H9 (cell line): ENCODE results near the gene NAPG. TPM values are rescaled to one million over a fixed set of nuclear protein-coding genes. Genes with fewer than 3 reads are reported as not detected.

Experiments used
- DNase-seq: peaks from one replicate; pipeline ENCODE4 v3.0.0-alpha.2; 2017
- H2AFZ ChIP-seq: one replicate; pipeline ENCODE4 v1.6.1; 2013; ENCODE audit warnings: mild to moderate bottlenecking, low read length, control low read depth, moderate library complexity
- H2AK5ac ChIP-seq: 2 replicates; pipeline ENCODE4 v1.6.1; 2013; ENCODE audit warnings: low read length, control low read depth, mixed read lengths; ENCODE audit not compliant: insufficient read length
- H2BK120ac ChIP-seq: one replicate; pipeline ENCODE4 v1.6.1; 2013; ENCODE audit warnings: low read depth, mild to moderate bottlenecking, low read length, control low read depth, inconsistent platforms; ENCODE audit not compliant: poor library complexity, severe bottlenecking
- H2BK12ac ChIP-seq: 2 replicates; pipeline ENCODE4 v1.6.1; 2013; ENCODE audit warnings: low read length, control low read depth, mixed read lengths, low read depth; ENCODE audit not compliant: insufficient read length
- H2BK15ac ChIP-seq: 2 replicates; pipeline ENCODE4 v1.6.1; 2013; ENCODE audit warnings: low read depth, low read length, control low read depth
- H2BK20ac ChIP-seq: one replicate; pipeline ENCODE4 v1.6.1; 2013; ENCODE audit warnings: low read depth, mild to moderate bottlenecking, low read length, control low read depth, inconsistent platforms; ENCODE audit not compliant: poor library complexity, severe bottlenecking
- H2BK5ac ChIP-seq: 2 replicates; pipeline ENCODE4 v1.6.1; 2013; ENCODE audit warnings: low read length, control low read depth, mixed read lengths; ENCODE audit not compliant: insufficient read length
- H3K14ac ChIP-seq: 2 replicates; pipeline ENCODE4 v1.6.1; 2013; ENCODE audit warnings: low read length, control low read depth; ENCODE audit not compliant: insufficient read depth
- H3K18ac ChIP-seq: 2 replicates; pipeline ENCODE4 v1.6.1; 2013; ENCODE audit warnings: low read depth, mild to moderate bottlenecking, mixed read lengths, low read length, control low read depth; ENCODE audit not compliant: insufficient read length
- H3K23ac ChIP-seq: 2 replicates; pipeline ENCODE4 v1.6.1; 2013; ENCODE audit warnings: low read length, control low read depth, mixed read lengths, low read depth; ENCODE audit not compliant: insufficient read length
- H3K23me2 ChIP-seq: 2 replicates; pipeline ENCODE4 v1.6.1; 2013; ENCODE audit warnings: low read depth, mild to moderate bottlenecking, mixed read lengths, low read length, control low read depth; ENCODE audit not compliant: insufficient read length, poor library complexity, severe bottlenecking
- H3K27ac ChIP-seq: 2 replicates; pipeline ENCODE4 v1.5.1; 2013; ENCODE audit warnings: low read length, control low read depth, mixed read lengths, low read depth; ENCODE audit not compliant: insufficient read length
- H3K27me3 ChIP-seq: 2 replicates; pipeline ENCODE4 v1.6.1; 2013; ENCODE audit warnings: low read length, control low read depth, inconsistent platforms; ENCODE audit not compliant: insufficient read depth
- H3K4ac ChIP-seq: 2 replicates; pipeline ENCODE4 v1.6.1; 2013; ENCODE audit warnings: low read depth, mild to moderate bottlenecking, control low read depth, inconsistent platforms, low read length, moderate library complexity
- H3K4me1 ChIP-seq: 2 replicates; pipeline ENCODE4 v1.6.1; 2013; ENCODE audit warnings: low read length, control low read depth, inconsistent platforms; ENCODE audit not compliant: insufficient read depth
- H3K4me2 ChIP-seq: 2 replicates; pipeline ENCODE4 v1.6.1; 2013; ENCODE audit warnings: low read length, control low read depth, mixed read lengths; ENCODE audit not compliant: insufficient read length, insufficient read depth
- H3K56ac ChIP-seq: 2 replicates; pipeline ENCODE4 v1.6.1; 2013; ENCODE audit warnings: low read depth, mild to moderate bottlenecking, mixed read lengths, low read length, control low read depth; ENCODE audit not compliant: insufficient read length
- H3K79me1 ChIP-seq: 2 replicates; pipeline ENCODE4 v1.6.1; 2013; ENCODE audit warnings: low read depth, mild to moderate bottlenecking, moderate library complexity, low read length, control low read depth, inconsistent platforms; ENCODE audit not compliant: insufficient read depth, poor library complexity, severe bottlenecking
- H3K79me2 ChIP-seq: 2 replicates; pipeline ENCODE4 v1.6.1; 2013; ENCODE audit warnings: low read length, control low read depth, inconsistent platforms; ENCODE audit not compliant: insufficient read depth
- H3K9ac ChIP-seq: 2 replicates; pipeline ENCODE4 v1.6.1; 2013; ENCODE audit warnings: low read length, control low read depth, mixed read lengths; ENCODE audit not compliant: insufficient read length; ENCODE audit errors: extremely low read depth
- H3K9me3 ChIP-seq: one replicate; pipeline ENCODE4 v1.6.1; 2013; ENCODE audit warnings: low read depth, low read length, inconsistent platforms; ENCODE audit not compliant: control insufficient read depth
- H3T11ph ChIP-seq: one replicate; pipeline ENCODE4 v1.6.1; 2013; ENCODE audit warnings: mild to moderate bottlenecking, low read length, control low read depth, inconsistent platforms
- H4K20me1 ChIP-seq: one replicate; pipeline ENCODE4 v1.6.1; 2013; ENCODE audit not compliant: control insufficient read depth, insufficient read length, insufficient read depth
- H4K5ac ChIP-seq: 2 replicates; pipeline ENCODE4 v1.6.1; 2013; ENCODE audit warnings: low read depth, mild to moderate bottlenecking, mixed read lengths, low read length, control low read depth; ENCODE audit not compliant: insufficient read length
- H4K8ac ChIP-seq: replicated peaks from 2 replicates; pipeline ENCODE4 v1.6.1; 2013; ENCODE audit warnings: low read length, control low read depth, mixed read lengths, low read depth; ENCODE audit not compliant: insufficient read length
- H4K91ac ChIP-seq: 2 replicates; pipeline ENCODE4 v1.6.1; 2013; ENCODE audit warnings: low read depth, mild to moderate bottlenecking, moderate library complexity, mixed read lengths, low read length, control low read depth; ENCODE audit not compliant: insufficient read length
- H3K27ac Mint-ChIP-seq, 3 experiments: 2 replicates in 2 of 3; 3 replicates in 1 of 3; pipeline ENCODE4 v1.8.0; 2020 to 2021; ENCODE audit warnings: mixed read lengths in 3 of 3, mild to moderate bottlenecking in 1 of 3, moderate library complexity in 1 of 3
- H3K27me3 Mint-ChIP-seq: 2 replicates; pipeline ENCODE4 v1.8.0; 2021; ENCODE audit warnings: low read depth, mild to moderate bottlenecking, moderate library complexity, mixed read lengths
- H3K36me3 Mint-ChIP-seq, 3 experiments: 2 replicates in 2 of 3; 3 replicates in 1 of 3; pipeline ENCODE4 v1.8.0; 2020 to 2021; ENCODE audit warnings: low read depth in 3 of 3, mixed read lengths in 3 of 3; ENCODE audit not compliant: insufficient read depth in 1 of 3
- H3K4me1 Mint-ChIP-seq, 2 experiments: 2 replicates each; pipeline ENCODE4 v1.8.0; 2020; ENCODE audit warnings: mixed read lengths in 2 of 2
- H3K4me3 Mint-ChIP-seq, 2 experiments: 2 replicates in 1 of 2; 3 replicates in 1 of 2; pipeline ENCODE4 v1.8.0; 2020 to 2021; ENCODE audit warnings: mild to moderate bottlenecking in 2 of 2, mixed read lengths in 2 of 2, moderate library complexity in 1 of 2
- H3K9me3 Mint-ChIP-seq, 2 experiments: 2 replicates in 1 of 2; 3 replicates in 1 of 2; pipeline ENCODE4 v1.8.0; 2020; ENCODE audit warnings: mild to moderate bottlenecking in 2 of 2, mixed read lengths in 2 of 2, moderate library complexity in 1 of 2
- WGBS: extraction: QIAGEN DNeasy Blood & Tissue Kit; methylation state at CpG from one replicate; pipeline ENCODE4 v1.1.7; 2013; ENCODE audit warnings: missing lambda C conversion rate, low lambda C conversion rate, mixed read lengths; ENCODE audit not compliant: insufficient read length; ENCODE audit errors: extremely low coverage; 5-methylcytosine and 5-hydroxymethylcytosine counted together
- total RNA-seq: library from RNA; stranded (reverse); gene quantifications from 2 replicates; pipeline ENCODE4 v1.2.1, GENCODE V29; 2021
- TF ChIP-seq, protein P1 (sequence below): fragments of 200-600 bp; sonication (generic); conservative IDR thresholded peaks from 3 replicates; pipeline ENCODE4 v1.8.0; 2021; ENCODE audit warnings: antibody characterized with exemption, mild to moderate bottlenecking

The NAPG gene
- total RNA-seq, 1 experiment from 2014 or later: 30.9 TPM

DNA sequence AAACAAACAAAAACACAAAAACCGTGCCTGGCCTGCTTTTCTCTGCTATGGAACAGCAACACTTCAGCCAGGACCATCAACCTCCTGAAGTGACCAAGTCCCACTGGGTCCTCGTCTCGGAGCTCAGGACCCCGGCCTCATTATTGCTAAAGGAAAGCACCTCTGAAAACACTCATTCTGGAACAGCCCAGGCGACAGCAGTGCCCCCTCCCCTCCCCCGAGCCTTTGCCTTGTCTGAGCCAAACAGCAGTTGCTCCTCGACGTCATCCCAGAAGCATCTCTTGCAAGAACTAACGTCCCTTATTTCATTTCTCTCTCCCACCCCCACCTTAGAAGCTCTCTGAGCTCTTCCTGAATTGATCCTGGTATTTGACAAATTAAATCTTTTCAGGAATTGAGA, 44.0 kb upstream of the NAPG start:
- DNase-seq: no peak
- Histone ChIP-seq H4K5ac (no peak overlapping the region), H3K23me2 (no peaks in the 10 kb centered on the region), H3K18ac (no peak overlapping the region), H3K9ac (no peak overlapping the region), H3K4ac (no peak overlapping the region), H3K27me3 (peaks cover 20% of the 10 kb centered on the region), H3K23ac (no peak overlapping the region), H3T11ph (no peak overlapping the region), H3K14ac (no peak overlapping the region), H2BK20ac (no peak overlapping the region), H2BK15ac (no peak overlapping the region), H4K91ac (no peak overlapping the region), H3K79me1 (no peaks in the 10 kb centered on the region), H2AK5ac (no peak overlapping the region), H3K4me2 (no peak overlapping the region), H3K4me1 (peaks cover 10% of the 10 kb centered on the region), H3K9me3 (no peaks in the 10 kb centered on the region), H3K79me2 (no peaks in the 10 kb centered on the region), H3K27ac (no peak overlapping the region), H4K20me1 (no peaks in the 10 kb centered on the region), H3K56ac (no peak overlapping the region), H2AFZ (no peak overlapping the region), H2BK120ac (no peak overlapping the region), H2BK12ac (no peak overlapping the region), H4K8ac (no peak overlapping the region), H2BK5ac (no peak overlapping the region)
- no CpG with 5 or more reads among the region's 9 CpGs for WGBS
- Mint-ChIP-seq H3K4me1 (peaks cover 34 to 36% of the 10 kb centered on the region in 2 experiments), H3K9me3 (peaks cover 2 to 4% of the 10 kb centered on the region in 2 experiments; a peak in 2 of 5 replicates), H3K27me3 (peaks cover 54% of the 10 kb centered on the region), H3K36me3 (peaks cover 7 to 14% (median 11%) of the 10 kb centered on the region in 3 experiments; a peak in 5 of 7 replicates), H3K27ac (no peak overlapping the region; a peak in 1 of 7 replicates), H3K4me3 (no peak overlapping the region)
- TF ChIP-seq, protein P1, sequence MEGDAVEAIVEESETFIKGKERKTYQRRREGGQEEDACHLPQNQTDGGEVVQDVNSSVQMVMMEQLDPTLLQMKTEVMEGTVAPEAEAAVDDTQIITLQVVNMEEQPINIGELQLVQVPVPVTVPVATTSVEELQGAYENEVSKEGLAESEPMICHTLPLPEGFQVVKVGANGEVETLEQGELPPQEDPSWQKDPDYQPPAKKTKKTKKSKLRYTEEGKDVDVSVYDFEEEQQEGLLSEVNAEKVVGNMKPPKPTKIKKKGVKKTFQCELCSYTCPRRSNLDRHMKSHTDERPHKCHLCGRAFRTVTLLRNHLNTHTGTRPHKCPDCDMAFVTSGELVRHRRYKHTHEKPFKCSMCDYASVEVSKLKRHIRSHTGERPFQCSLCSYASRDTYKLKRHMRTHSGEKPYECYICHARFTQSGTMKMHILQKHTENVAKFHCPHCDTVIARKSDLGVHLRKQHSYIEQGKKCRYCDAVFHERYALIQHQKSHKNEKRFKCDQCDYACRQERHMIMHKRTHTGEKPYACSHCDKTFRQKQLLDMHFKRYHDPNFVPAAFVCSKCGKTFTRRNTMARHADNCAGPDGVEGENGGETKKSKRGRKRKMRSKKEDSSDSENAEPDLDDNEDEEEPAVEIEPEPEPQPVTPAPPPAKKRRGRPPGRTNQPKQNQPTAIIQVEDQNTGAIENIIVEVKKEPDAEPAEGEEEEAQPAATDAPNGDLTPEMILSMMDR: no peak
